CD14-positive monocyte (primary cell): ENCODE data around the gene PTCD2. TPM values are rescaled to one million over a fixed set of nuclear protein-coding genes. Genes with fewer than 3 reads are reported as not detected.
"Not testable (repeated sequence)": the region's sequence is repeated elsewhere in the genome, so short reads cannot be mapped to it uniquely, and the experiment has no call there.

Source experiments
- DNase-seq, 3 donors: peaks; one replicate each; pipeline ENCODE4 v3.0.0-alpha.2; 2011 to 2022
- H2AFZ ChIP-seq: 2 replicates; pipeline ENCODE4 v1.6.0; 2012; ENCODE audit warnings: mild to moderate bottlenecking, low read depth, low read length, inconsistent platforms; ENCODE audit not compliant: insufficient read depth, poor library complexity, severe bottlenecking
- H3K27ac ChIP-seq, 2 donors: 1 replicate in 1 of 2; 2 replicates in 1 of 2; pipeline ENCODE4 v1.5.1; 2012 to 2013; ENCODE audit warnings: low read length in 2 of 2, control low read depth in 1 of 2, inconsistent platforms in 1 of 2, low read depth in 1 of 2, mild to moderate bottlenecking in 1 of 2
- H3K27me3 ChIP-seq, 2 donors: one replicate each; pipeline versions ENCODE4 v1.6.0 to v1.6.1; 2011 to 2013; ENCODE audit warnings: low read length in 2 of 2; ENCODE audit not compliant: control insufficient read depth in 2 of 2, insufficient read depth in 2 of 2
- H3K36me3 ChIP-seq, 2 donors: replicated peaks in 1 of 2; 1 replicate in 1 of 2; 2 replicates in 1 of 2; pipeline versions ENCODE4 v1.5.1 to v1.6.1; 2012 to 2013; ENCODE audit warnings: low read length in 2 of 2, control low read depth in 1 of 2, inconsistent platforms in 1 of 2, mild to moderate bottlenecking in 1 of 2; ENCODE audit not compliant: insufficient read depth in 2 of 2, control insufficient read depth in 1 of 2
- H3K4me1 ChIP-seq, 2 donors: 1 replicate in 1 of 2; 2 replicates in 1 of 2; pipeline versions ENCODE4 v1.5.1 to v1.6.1; 2012 to 2013; ENCODE audit warnings: low read length in 2 of 2, control low read depth in 1 of 2, inconsistent platforms in 1 of 2, mild to moderate bottlenecking in 1 of 2, moderate library complexity in 1 of 2; ENCODE audit not compliant: insufficient read depth in 2 of 2, control insufficient read depth in 1 of 2
- H3K4me2 ChIP-seq: replicated peaks from 2 replicates; pipeline ENCODE3; 2012; ENCODE audit warnings: low read length, moderate library complexity, mild to moderate bottlenecking; ENCODE audit not compliant: poor library complexity, severe bottlenecking; ENCODE audit errors: extremely low read depth
- H3K4me3 ChIP-seq, 3 experiments: fragments of 200-600 bp in 1 of 3; sonication (generic) in 1 of 3; replicated peaks in 1 of 3; 1 replicate in 2 of 3; 2 replicates in 1 of 3; pipeline ENCODE4 v1.5.1; 2011 to 2013; ENCODE audit warnings: low read length in 3 of 3, mild to moderate bottlenecking in 3 of 3, control low read depth in 2 of 3, low read depth in 2 of 3, inconsistent platforms in 1 of 3, moderate library complexity in 1 of 3
- H3K79me2 ChIP-seq: 2 replicates; pipeline ENCODE4 v1.6.0; 2012; ENCODE audit warnings: mild to moderate bottlenecking, control low read depth, inconsistent platforms, low read length, moderate library complexity; ENCODE audit not compliant: insufficient read depth
- H3K9ac ChIP-seq: 2 replicates; pipeline ENCODE4 v1.6.0; 2017; ENCODE audit warnings: low read length, mild to moderate bottlenecking; ENCODE audit not compliant: insufficient read depth, poor library complexity, severe bottlenecking
- H3K9me3 ChIP-seq, 2 donors: replicated peaks in 1 of 2; 1 replicate in 1 of 2; 2 replicates in 1 of 2; pipeline versions ENCODE4 v1.5.1 to v1.6.1; 2012 to 2013; ENCODE audit warnings: low read length in 2 of 2, control low read depth in 1 of 2; ENCODE audit not compliant: control insufficient read depth in 1 of 2, insufficient read depth in 1 of 2
- H4K20me1 ChIP-seq: 2 replicates; pipeline ENCODE4 v1.6.0; 2012; ENCODE audit warnings: mild to moderate bottlenecking, low read length, control low read depth, moderate library complexity; ENCODE audit not compliant: insufficient read depth
- H3K27ac Mint-ChIP-seq, 7 donors: one replicate each; pipeline ENCODE4 v1.8.0; 2020; ENCODE audit warnings: mild to moderate bottlenecking in 7 of 7, mixed read lengths in 7 of 7, moderate library complexity in 6 of 7, inconsistent platforms in 2 of 7
- H3K27me3 Mint-ChIP-seq, 3 donors: one replicate each; pipeline ENCODE4 v1.8.0; 2021 to 2022; ENCODE audit warnings: low read depth in 3 of 3, mild to moderate bottlenecking in 3 of 3, mixed read lengths in 3 of 3, moderate library complexity in 3 of 3, inconsistent platforms in 1 of 3
- H3K36me3 Mint-ChIP-seq, 2 donors: one replicate each; pipeline ENCODE4 v1.8.0; 2020; ENCODE audit warnings: mixed read lengths in 2 of 2, inconsistent platforms in 1 of 2, mild to moderate bottlenecking in 1 of 2
- H3K4me1 Mint-ChIP-seq: one replicate; pipeline ENCODE4 v1.8.0; 2020; ENCODE audit warnings: mild to moderate bottlenecking, mixed read lengths
- H3K4me3 Mint-ChIP-seq, 2 donors: one replicate each; pipeline ENCODE4 v1.8.0; 2020; ENCODE audit warnings: mild to moderate bottlenecking in 2 of 2, mixed read lengths in 2 of 2, moderate library complexity in 1 of 2
- H3K9me3 Mint-ChIP-seq, 7 donors: one replicate each; pipeline ENCODE4 v1.8.0; 2020 to 2022; ENCODE audit warnings: mixed read lengths in 7 of 7, mild to moderate bottlenecking in 6 of 7, moderate library complexity in 6 of 7, inconsistent platforms in 2 of 7
- WGBS: methylation state at CpG from one replicate; pipeline ENCODE4 v1.1.5; 2013; ENCODE audit warnings: missing lambda C conversion rate; ENCODE audit not compliant: insufficient coverage; 5-methylcytosine and 5-hydroxymethylcytosine counted together
- intact Hi-C, 2 donors: fragments of 100-400 bp; cut with micrococcal nuclease; formaldehyde crosslinking; loops; one replicate each; pipeline versions ENCODE4 v1.15.0 to v1.15.1; 2023
- polyA plus RNA-seq, 3 donors: library from polyadenylated mRNA; depleted of rRNA in 1 of 3; unstranded in 2 of 3; stranded (reverse) in 1 of 3; fragments of 300-500 nt in 2 of 3; fragments of >200 nt in 1 of 3; fragmentation: Illumina TruSeq in 2 of 3; gene quantifications; 1 replicate in 2 of 3; 2 replicates in 1 of 3; pipeline ENCODE4 v1.2.3, GENCODE V29; 2012 to 2021
- TF ChIP-seq, protein P1 (sequence below): fragments of 200-600 bp; IDR thresholded peaks from one replicate; pipeline ENCODE4 v1.8.0; 2022; ENCODE audit warnings: antibody characterized with exemption, mild to moderate bottlenecking

PTCD2 gene
- polyA plus RNA-seq, 3 donors, result 1.6 to 2.2 (median 1.8) TPM

DNA sequence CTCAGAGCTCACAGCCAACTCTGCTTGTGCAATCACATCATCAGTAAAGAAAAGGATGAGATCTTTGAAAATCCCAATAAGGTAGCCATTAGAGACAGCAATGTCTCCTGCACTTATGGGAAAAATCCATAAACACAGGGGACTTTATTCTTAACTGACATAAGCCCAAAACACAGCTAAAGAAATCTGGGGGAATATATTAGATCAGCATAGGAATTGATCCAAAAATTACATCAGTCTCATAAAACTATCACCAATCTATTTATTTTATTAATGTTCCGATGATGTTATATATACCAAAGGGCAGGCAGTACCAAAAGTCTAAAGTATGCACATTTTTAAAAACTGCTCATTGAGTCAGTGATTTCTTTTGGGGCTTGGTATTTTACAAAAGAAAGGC, 7.0 kb upstream of the PTCD2 start:
- Mint-ChIP-seq H3K36me3 (peaks cover 30 to 52% of the 10 kb centered on the region in 2 donors), H3K27ac (no peak overlapping the region), H3K4me1 (peaks cover 4% of the 10 kb centered on the region), H3K27me3 (peaks cover 0 to 2% (median 2%) of the 10 kb centered on the region in 3 donors), H3K9me3 (no peaks in the 10 kb centered on the region), H3K4me3 (no peak overlapping the region)
- no peak overlapping the region for H2AFZ ChIP-seq
- intact Hi-C loops, result no loop called here
- no CpG with 5 or more reads among the region's 1 CpG for WGBS
- H3K36me3 ChIP-seq, result peaks cover 32 to 47% of the 10 kb centered on the region in 2 donors
- no peak for DNase-seq
- no peaks in the 10 kb centered on the region for H4K20me1 ChIP-seq
- peaks cover 0 to 3% of the 10 kb centered on the region in 2 donors for H3K4me1 ChIP-seq
- no peak overlapping the region for H3K27ac ChIP-seq
- TF ChIP-seq, protein P1, sequence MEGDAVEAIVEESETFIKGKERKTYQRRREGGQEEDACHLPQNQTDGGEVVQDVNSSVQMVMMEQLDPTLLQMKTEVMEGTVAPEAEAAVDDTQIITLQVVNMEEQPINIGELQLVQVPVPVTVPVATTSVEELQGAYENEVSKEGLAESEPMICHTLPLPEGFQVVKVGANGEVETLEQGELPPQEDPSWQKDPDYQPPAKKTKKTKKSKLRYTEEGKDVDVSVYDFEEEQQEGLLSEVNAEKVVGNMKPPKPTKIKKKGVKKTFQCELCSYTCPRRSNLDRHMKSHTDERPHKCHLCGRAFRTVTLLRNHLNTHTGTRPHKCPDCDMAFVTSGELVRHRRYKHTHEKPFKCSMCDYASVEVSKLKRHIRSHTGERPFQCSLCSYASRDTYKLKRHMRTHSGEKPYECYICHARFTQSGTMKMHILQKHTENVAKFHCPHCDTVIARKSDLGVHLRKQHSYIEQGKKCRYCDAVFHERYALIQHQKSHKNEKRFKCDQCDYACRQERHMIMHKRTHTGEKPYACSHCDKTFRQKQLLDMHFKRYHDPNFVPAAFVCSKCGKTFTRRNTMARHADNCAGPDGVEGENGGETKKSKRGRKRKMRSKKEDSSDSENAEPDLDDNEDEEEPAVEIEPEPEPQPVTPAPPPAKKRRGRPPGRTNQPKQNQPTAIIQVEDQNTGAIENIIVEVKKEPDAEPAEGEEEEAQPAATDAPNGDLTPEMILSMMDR, result no peak
- H3K4me2 ChIP-seq, result no peak overlapping the region
- H3K4me3 ChIP-seq, result no peak overlapping the region
- H3K27me3 ChIP-seq, result no peaks in the 10 kb centered on the region
- H3K9ac ChIP-seq, result no peak overlapping the region
- peaks cover 30% of the 10 kb centered on the region for H3K79me2 ChIP-seq
- no peaks in the 10 kb centered on the region for H3K9me3 ChIP-seq

DNA sequence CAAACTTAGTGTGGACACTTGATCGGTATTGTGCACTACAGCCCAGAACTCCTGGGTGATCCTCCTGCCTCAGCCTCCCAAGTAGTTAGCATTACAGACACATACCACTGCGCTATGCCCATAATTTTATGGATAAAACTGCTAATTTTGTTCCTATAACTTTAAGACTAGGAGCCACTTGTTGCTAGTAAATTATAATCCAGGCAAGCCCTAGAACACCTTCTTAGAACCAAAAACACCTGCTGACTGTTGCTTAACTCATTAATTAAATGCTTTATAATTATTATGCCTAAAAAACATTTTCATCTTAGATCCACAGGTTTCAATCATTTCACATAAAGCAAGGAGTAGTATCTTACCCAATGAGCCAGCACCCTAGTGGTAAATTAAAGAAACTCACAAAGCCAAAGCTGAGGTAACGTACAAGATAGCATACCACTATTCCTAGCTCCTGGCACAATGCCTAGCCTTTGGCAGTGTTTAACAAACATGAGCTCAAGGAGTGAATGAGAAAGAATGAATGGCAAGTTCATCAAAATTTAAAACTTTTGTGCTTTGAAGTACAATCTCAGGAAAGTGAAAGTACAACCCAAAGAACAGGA, 5.5 kb upstream of the PTCD2 start:
- peak overlapping the region in 1 of 7 donors; percentile 13 for H3K27ac Mint-ChIP-seq

DNA sequence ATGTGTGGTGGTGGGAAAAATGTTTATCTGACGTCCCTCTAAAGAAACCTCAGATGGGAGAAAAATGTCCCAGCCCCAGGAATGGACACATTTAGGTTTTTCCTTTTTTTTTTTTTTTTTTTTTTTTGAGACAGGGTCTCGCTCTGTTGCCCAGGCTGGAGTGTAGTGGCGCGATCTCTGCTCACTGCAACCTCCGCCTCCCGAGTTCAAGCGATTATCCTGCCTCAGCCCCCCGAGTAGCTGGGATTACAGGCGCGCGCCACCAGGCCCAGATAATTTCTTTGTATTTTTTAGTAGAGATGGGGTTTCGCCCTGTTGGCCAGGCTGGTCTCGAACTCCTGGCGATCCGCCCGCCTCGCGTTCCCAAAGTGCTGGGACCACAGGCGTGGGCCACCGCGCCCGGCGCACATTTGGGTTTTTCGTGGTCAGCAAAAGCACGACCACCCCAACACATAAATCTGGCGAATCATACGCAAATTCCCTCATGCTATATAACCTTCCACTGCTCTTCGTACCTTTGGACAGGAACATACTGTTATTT, 668 bp upstream of the PTCD2 start:
- H4K20me1 ChIP-seq, H3K27me3 ChIP-seq, H3K4me1 Mint-ChIP-seq, intact Hi-C loops, DNase-seq, H3K9me3 Mint-ChIP-seq, H3K27me3 Mint-ChIP-seq, H3K9me3 ChIP-seq: not testable (repeated sequence)
- H3K36me3 ChIP-seq, result peaks cover 2 to 17% of the 10 kb centered on the region in 2 donors
- H3K79me2 ChIP-seq, result peaks cover 44% of the 10 kb centered on the region
- H3K9ac ChIP-seq, result peak overlapping the region; percentile 74
- peaks cover 12 to 17% of the 10 kb centered on the region in 2 donors for H3K4me1 ChIP-seq
- peaks cover 16 to 22% of the 10 kb centered on the region in 2 donors for H3K36me3 Mint-ChIP-seq
- 0% methylated on average over 6 of the region's 28 CpGs for WGBS
- H3K27ac Mint-ChIP-seq, result peak overlapping the region; percentile 42 to 92 (median 88)
- H3K27ac ChIP-seq, result peak overlapping the region; percentile 23 to 79
- peak overlapping the region; percentile 95 to 97 for H3K4me3 Mint-ChIP-seq
- peak overlapping the region; percentile 64 to 91 (median 77) for H3K4me3 ChIP-seq
- peak overlapping the region; percentile 99 for H2AFZ ChIP-seq
- peak overlapping the region; percentile 97 for H3K4me2 ChIP-seq

More for the DNA sequence above, 5.5 kb upstream of the PTCD2 start:
- H3K9me3 ChIP-seq, result no peaks in the 10 kb centered on the region
- H3K4me3 ChIP-seq, result no peak overlapping the region
- peaks cover 30 to 43% of the 10 kb centered on the region in 2 donors for H3K36me3 Mint-ChIP-seq
- peaks cover 2% of the 10 kb centered on the region for H3K4me1 Mint-ChIP-seq
- H3K4me2 ChIP-seq, result no peak overlapping the region
- intact Hi-C loops, result no loop called here
- H3K36me3 ChIP-seq, result peaks cover 32 to 43% of the 10 kb centered on the region in 2 donors
- no peaks in the 10 kb centered on the region for H3K9me3 Mint-ChIP-seq
- H4K20me1 ChIP-seq, result no peaks in the 10 kb centered on the region
- H3K4me3 Mint-ChIP-seq, result no peak overlapping the region
- H3K27me3 ChIP-seq, result no peaks in the 10 kb centered on the region
- no peak for DNase-seq
- TF ChIP-seq, protein P1, result no peak
- peaks cover 5 to 6% of the 10 kb centered on the region in 2 donors for H3K4me1 ChIP-seq
- H3K27ac ChIP-seq, result no peak overlapping the region
- 90% methylated on average over 2 of the region's 3 CpGs for WGBS
- H3K27me3 Mint-ChIP-seq, result peaks cover 0 to 2% (median 2%) of the 10 kb centered on the region in 3 donors
- no peak overlapping the region for H2AFZ ChIP-seq
- no peak overlapping the region for H3K9ac ChIP-seq
- peaks cover 45% of the 10 kb centered on the region for H3K79me2 ChIP-seq
